CD4-positive, alpha-beta T cell treated with Interleukin-1 beta for 1 hour (primary cell): Measurements from ENCODE around the gene CLPTM1L.
"Not testable (repeated sequence)": the region's sequence is repeated elsewhere in the genome, so short reads cannot be mapped to it uniquely, and the experiment has no call there.

Source experiments
- DNase-seq, 2 donors: peaks; one replicate each; pipeline ENCODE4 v3.0.0-alpha.2; 2020 to 2022

The CLPTM1L gene

GRCh38 chr5:1285141-1285540, 59.8 kb downstream of the CLPTM1L start:
- DNase-seq = no peak

GRCh38 chr5:1284336-1284970, 60.4 kb downstream of the CLPTM1L start:
- DNase-seq = not testable (repeated sequence)

GRCh38 chr5:1283729-1284041, 61.2 kb downstream of the CLPTM1L start:
- not testable (repeated sequence) for DNase-seq

- DNase-seq = not testable (repeated sequence)
These were observed 61.7 kb downstream of the CLPTM1L start for GRCh38 chr5:1282993-1283728.

GRCh38 chr5:1282131-1282992, 62.5 kb downstream of the CLPTM1L start:
- DNase-seq = no peak

- DNase-seq = no peak
These were observed 63.6 kb downstream of the CLPTM1L start for GRCh38 chr5:1281038-1281882.

- DNase-seq = no peak
These were observed 64.5 kb downstream of the CLPTM1L start for GRCh38 chr5:1280177-1281037.

GRCh38 chr5:1279443-1280151, 65.3 kb downstream of the CLPTM1L start:
- no peak for DNase-seq

GRCh38 chr5:1278656-1279442, 66.0 kb downstream of the CLPTM1L start:
- DNase-seq = no peak

- DNase-seq = no peak
These were observed 66.7 kb downstream of the CLPTM1L start for GRCh38 chr5:1278216-1278615.

GRCh38 chr5:1277781-1278180, 67.1 kb downstream of the CLPTM1L start:
- no peak for DNase-seq

GRCh38 chr5:1277331-1277730, 67.6 kb downstream of the CLPTM1L start:
- DNase-seq = no peak

- no peak for DNase-seq
These were observed 68.0 kb downstream of the CLPTM1L start for GRCh38 chr5:1276930-1277329.

GRCh38 chr5:1275397-1276391, 69.2 kb downstream of the CLPTM1L start:
- DNase-seq = not testable (repeated sequence)

GRCh38 chr5:1274471-1274870, 70.4 kb downstream of the CLPTM1L start:
- no peak for DNase-seq

GRCh38 chr5:1273745-1274144, 71.2 kb downstream of the CLPTM1L start:
- DNase-seq = no peak

GRCh38 chr5:1272201-1272600, 72.7 kb downstream of the CLPTM1L start:
- DNase-seq = no peak

GRCh38 chr5:1270933-1271914, 73.7 kb downstream of the CLPTM1L start:
- DNase-seq = no peak
